SK-N-SH treated with all-trans-retinoic acid at 6 μM for 48 hours (cell line): Measurements from ENCODE around the gene VSIR.

Experiments
- ATAC-seq: fragments of 200-7000 bp; cut with Tn5 transposase; 3 replicates; pipeline ENCODE4 v1.9.1; 2020; ENCODE audit warnings: mild to moderate bottlenecking, moderate library complexity
- BACH2 ChIP-seq: fragments of 250-450 bp; sonication (Bioruptor Pico); IDR thresholded peaks from 2 replicates; pipeline ENCODE4 v1.9.0; 2021; ENCODE audit warnings: mild to moderate bottlenecking, borderline replicate concordance
- CREB5 ChIP-seq: fragments of 250-450 bp; sonication (Bioruptor Pico); IDR thresholded peaks from 2 replicates; pipeline ENCODE4 v1.5.1; 2020; ENCODE audit warnings: low read depth, mild to moderate bottlenecking, moderate library complexity
- CSDC2 ChIP-seq: fragments of 250-450 bp; sonication (Bioruptor Pico); IDR thresholded peaks from 2 replicates; pipeline ENCODE4 v1.5.0; 2020; ENCODE audit warnings: mild to moderate bottlenecking, moderate library complexity
- GLIS3 ChIP-seq: fragments of 250-450 bp; sonication (Bioruptor Pico); IDR thresholded peaks from 2 replicates; pipeline ENCODE4 v1.5.0; 2020; ENCODE audit warnings: mild to moderate bottlenecking, moderate library complexity
- ISL1 ChIP-seq: fragments of 250-450 bp; sonication (Bioruptor Pico); IDR thresholded peaks from 2 replicates; pipeline ENCODE4 v2.1.2; 2022; ENCODE audit warnings: mild to moderate bottlenecking, moderate library complexity
- OSR1 ChIP-seq: fragments of 250-450 bp; sonication (Bioruptor Pico); IDR thresholded peaks from 2 replicates; pipeline ENCODE4 v1.8.0; 2022; ENCODE audit warnings: moderate library complexity, mild to moderate bottlenecking, inconsistent platforms
- PATZ1 ChIP-seq: fragments of 250-450 bp; sonication (Bioruptor Pico); IDR thresholded peaks from 2 replicates; pipeline ENCODE4 v1.8.0; 2020; ENCODE audit warnings: mild to moderate bottlenecking, moderate library complexity, borderline replicate concordance
- POU6F1 ChIP-seq: fragments of 250-450 bp; sonication (Bioruptor Pico); IDR thresholded peaks from 2 replicates; pipeline ENCODE4 v1.8.0; 2021; ENCODE audit warnings: low read depth, mild to moderate bottlenecking, moderate library complexity, borderline replicate concordance
- PPARA ChIP-seq: fragments of 250-450 bp; sonication (Bioruptor Pico); IDR thresholded peaks from 2 replicates; pipeline ENCODE4 v1.5.0; 2020; ENCODE audit warnings: mild to moderate bottlenecking, borderline replicate concordance
- RARB ChIP-seq: fragments of 250-450 bp; sonication (Bioruptor Pico); IDR thresholded peaks from 2 replicates; pipeline ENCODE4 v1.8.0; 2021; ENCODE audit warnings: mild to moderate bottlenecking, moderate library complexity
- TCF4 ChIP-seq: fragments of 250-450 bp; sonication (Bioruptor Pico); IDR thresholded peaks from 2 replicates; pipeline ENCODE4 v1.8.0; 2021; ENCODE audit warnings: mild to moderate bottlenecking, moderate library complexity, borderline replicate concordance
- TOX ChIP-seq: fragments of 250-450 bp; sonication (Bioruptor Pico); IDR thresholded peaks from 2 replicates; pipeline ENCODE4 v1.8.0; 2021; ENCODE audit warnings: mild to moderate bottlenecking, moderate library complexity, borderline replicate concordance
- ZC3H10 ChIP-seq: fragments of 250-450 bp; sonication (Bioruptor Pico); IDR thresholded peaks from 2 replicates; pipeline ENCODE4 v1.5.1; 2021; ENCODE audit warnings: mild to moderate bottlenecking, moderate library complexity
- ZFP3 ChIP-seq: fragments of 250-450 bp; sonication (Bioruptor Pico); IDR thresholded peaks from 2 replicates; pipeline ENCODE4 v1.5.0; 2020; ENCODE audit warnings: mild to moderate bottlenecking, moderate library complexity
- ZFP30 ChIP-seq: fragments of 450-650 bp; formaldehyde crosslinking; IDR thresholded peaks from 2 replicates; pipeline ENCODE4 v1.5.0; 2022; ENCODE audit warnings: mild to moderate bottlenecking, moderate library complexity
- ZNF565 ChIP-seq: fragments of 450-650 bp; formaldehyde crosslinking; conservative IDR thresholded peaks from 2 replicates; pipeline ENCODE4 v1.5.0; 2020; ENCODE audit warnings: low read depth, mild to moderate bottlenecking, moderate library complexity
- ZNF8 ChIP-seq: fragments of 450-650 bp; formaldehyde crosslinking; IDR thresholded peaks from 2 replicates; pipeline ENCODE4 v1.5.0; 2020; ENCODE audit warnings: mild to moderate bottlenecking, moderate library complexity

Gene VSIR

GRCh38 chr10:71712572-71713134, 60.7 kb downstream of the VSIR start (continued):
- TF ChIP-seq PATZ1 (CRISPR knock-in tag) (no peak), BACH2 (no peak)

- ATAC-seq: no peak
- TF ChIP-seq TOX (CRISPR knock-in tag): no peak
- no peak for TF ChIP-seq CREB5 (CRISPR knock-in tag)
- TF ChIP-seq BACH2: no peak
- TF ChIP-seq ISL1 (CRISPR knock-in tag): no peak
Measured at GRCh38 chr10:71712170-71712569, 61.1 kb downstream of the VSIR start.

DNA sequence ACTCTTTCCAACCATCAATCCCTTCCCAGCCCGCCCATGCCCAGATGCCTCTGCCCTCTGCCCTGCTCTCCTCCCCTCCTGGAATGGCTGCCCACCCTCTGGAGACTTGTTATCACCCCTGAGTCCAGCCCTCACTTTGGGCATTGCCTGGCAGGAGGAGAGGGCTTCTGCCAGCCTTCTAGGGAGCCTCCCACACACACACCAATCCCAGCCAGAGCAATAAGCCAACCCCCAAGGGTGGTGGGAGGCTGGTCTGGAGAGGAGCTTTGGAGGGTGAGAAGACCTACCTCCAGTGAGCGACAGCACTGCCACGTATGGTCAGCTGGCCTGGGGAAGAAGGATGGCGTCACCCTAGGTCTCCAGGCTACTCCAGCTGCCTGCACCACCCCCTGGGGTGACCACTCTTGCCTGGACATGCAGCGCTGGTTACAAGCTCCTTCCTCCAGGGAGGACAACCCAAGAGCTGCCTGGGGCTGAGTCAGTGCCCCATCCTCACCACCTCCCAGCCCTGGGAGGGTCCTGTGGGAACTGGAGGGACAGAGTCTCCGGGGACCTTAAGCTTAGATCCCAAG, 62.2 kb downstream of the VSIR start:
- TF ChIP-seq ISL1 (CRISPR knock-in tag) (no peak), TOX (CRISPR knock-in tag) (no peak), OSR1 (CRISPR knock-in tag) (no peak), ZC3H10 (CRISPR knock-in tag) (no peak)
- ATAC-seq: no peak

- TF ChIP-seq PATZ1 (CRISPR knock-in tag): no peak
- no peak for TF ChIP-seq RARB (CRISPR knock-in tag)
- TF ChIP-seq ZNF8: no peak
- no peak for TF ChIP-seq ZFP3 (CRISPR knock-in tag)
- no peak for TF ChIP-seq TCF4
- TF ChIP-seq ZNF565 (CRISPR knock-in tag): no peak
- no peak for TF ChIP-seq CSDC2 (CRISPR knock-in tag)
- no peak for TF ChIP-seq ZFP30 (CRISPR knock-in tag)
- no peak for TF ChIP-seq ISL1 (CRISPR knock-in tag)
- TF ChIP-seq ZC3H10 (CRISPR knock-in tag): no peak
- no peak for TF ChIP-seq GLIS3
- TF ChIP-seq CREB5 (CRISPR knock-in tag): no peak
- TF ChIP-seq PPARA (CRISPR knock-in tag): no peak
- no peak for TF ChIP-seq POU6F1 (CRISPR knock-in tag)
- TF ChIP-seq BACH2: no peak
- ATAC-seq: no peak
Measured at GRCh38 chr10:71710519-71710918, 62.8 kb downstream of the VSIR start.
